HG02678 (cell line): ENCODE data around the gene PELI3.
"Not testable (repeated sequence)": the region's sequence is repeated elsewhere in the genome, so short reads cannot be mapped to it uniquely, and the experiment has no call there.

Source experiments
- ATAC-seq: cut with Tn5 transposase; IDR thresholded peaks from one replicate; pipeline ENCODE4 v1.9.1; 2021; ENCODE audit warnings: mild to moderate bottlenecking, moderate library complexity; ENCODE audit not compliant: unreplicated experiment

The PELI3 gene, protein sequence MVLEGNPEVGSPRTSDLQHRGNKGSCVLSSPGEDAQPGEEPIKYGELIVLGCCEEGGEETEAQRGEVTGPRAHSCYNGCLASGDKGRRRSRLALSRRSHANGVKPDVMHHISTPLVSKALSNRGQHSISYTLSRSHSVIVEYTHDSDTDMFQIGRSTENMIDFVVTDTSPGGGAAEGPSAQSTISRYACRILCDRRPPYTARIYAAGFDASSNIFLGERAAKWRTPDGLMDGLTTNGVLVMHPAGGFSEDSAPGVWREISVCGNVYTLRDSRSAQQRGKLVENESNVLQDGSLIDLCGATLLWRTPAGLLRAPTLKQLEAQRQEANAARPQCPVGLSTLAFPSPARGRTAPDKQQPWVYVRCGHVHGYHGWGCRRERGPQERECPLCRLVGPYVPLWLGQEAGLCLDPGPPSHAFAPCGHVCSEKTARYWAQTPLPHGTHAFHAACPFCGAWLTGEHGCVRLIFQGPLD

DNA sequence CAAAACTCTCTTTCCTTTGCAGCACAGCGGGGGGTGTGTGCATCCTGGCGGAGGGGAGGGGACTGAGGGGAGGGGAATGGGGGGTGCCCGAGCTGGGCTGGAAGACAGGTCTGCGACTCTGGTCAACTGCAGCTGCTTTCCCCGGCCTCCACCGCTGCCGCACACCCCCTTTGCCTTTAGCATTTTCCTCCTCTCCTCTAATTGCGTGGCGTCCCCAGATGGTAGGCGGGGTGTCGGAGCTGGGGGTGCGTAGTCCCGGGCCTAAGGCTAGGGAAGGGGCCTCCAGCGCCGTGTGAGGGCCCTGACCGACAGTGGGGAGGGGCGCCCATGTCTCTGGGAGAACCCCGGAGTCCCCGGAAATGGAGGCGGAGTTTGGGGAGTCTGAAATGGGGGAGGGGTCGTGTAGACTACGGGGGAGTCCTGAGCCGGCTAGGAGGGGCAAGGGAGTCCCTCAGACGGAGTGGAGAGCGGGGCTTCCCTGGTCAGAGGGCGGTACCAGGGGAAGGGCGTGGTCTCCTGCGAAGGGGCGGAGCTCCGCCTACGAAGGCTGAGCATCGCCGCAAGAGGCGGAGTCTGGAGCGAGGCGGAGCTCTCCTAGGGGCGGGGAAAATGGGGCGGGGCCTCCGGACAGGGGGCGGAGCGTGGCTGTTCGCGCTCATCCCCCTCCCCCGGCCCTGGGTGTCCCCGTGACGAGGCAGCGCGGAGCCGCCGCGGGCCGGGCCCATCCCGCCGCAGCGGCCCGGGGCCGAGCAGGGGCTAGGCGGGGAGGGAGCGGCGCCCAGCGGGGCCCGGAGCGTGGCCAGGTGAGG, at the start of gene PELI3:
Gene PELI3 (plus strand): TSS at position 681 of the 809 bp plus-strand sequence. CDS start 1,224 bp downstream, outside the sequence.
- peak; percentile 86 for ATAC-seq

DNA sequence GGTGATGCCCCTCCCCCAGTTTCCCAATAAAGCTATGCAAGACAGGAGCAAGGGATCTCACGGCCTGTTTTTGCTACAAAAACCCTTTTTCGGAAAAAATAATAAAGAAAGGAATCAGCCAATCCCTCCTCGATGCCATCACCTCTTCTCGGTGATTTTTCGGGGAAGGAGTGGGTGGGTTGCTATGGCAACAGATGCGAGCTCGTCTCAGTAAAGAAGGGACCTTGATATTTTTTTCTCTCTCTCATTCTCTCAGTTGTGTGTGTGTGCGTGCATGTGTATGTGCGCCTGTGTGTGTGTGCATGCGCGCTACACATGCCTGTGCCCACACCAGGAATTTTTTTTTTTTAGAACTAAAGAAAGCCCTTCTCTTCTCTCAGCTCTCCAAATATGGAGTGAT, 49.7 kb upstream of the PELI3 start:
- no peak for ATAC-seq

DNA sequence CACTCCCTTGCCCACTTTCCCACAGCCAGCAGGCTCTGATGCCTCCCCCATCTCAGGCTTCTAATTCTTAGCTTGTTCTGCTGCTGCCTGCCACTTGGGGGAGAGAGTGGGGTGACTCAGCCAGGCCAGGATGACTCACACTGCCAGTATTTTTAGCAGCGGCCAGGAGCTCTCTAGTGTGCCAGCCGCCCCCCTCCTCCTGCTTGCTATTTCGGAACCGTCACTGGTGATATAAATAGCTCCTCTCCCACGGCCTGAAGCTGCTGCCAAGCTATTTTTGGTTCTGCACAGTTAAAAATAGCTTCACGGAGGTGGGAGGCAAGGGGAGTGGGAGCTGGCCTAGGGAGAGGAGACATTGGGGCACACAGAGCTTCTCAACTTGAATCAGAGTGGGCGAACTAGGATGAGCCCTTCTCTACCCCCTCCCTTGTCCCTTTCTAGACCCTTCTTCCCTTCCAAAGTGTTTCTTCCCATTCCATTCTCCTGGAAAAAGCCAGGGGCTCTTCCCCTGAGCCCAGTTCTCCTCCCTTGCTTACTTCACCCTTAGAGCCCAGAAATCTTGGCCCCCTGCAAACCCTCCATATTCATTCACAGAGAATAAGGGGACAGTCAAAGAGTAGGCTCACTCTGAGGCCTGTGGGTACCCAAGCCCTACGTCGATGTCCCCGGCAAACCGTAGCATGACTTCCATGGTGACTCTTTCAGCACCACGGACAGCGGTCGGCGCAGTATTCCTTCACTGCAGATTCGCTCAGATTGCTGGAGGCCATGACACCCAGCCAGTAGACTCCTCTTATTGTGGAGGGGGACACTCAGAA, 48.3 kb upstream of the PELI3 start:
- ATAC-seq: no peak

DNA sequence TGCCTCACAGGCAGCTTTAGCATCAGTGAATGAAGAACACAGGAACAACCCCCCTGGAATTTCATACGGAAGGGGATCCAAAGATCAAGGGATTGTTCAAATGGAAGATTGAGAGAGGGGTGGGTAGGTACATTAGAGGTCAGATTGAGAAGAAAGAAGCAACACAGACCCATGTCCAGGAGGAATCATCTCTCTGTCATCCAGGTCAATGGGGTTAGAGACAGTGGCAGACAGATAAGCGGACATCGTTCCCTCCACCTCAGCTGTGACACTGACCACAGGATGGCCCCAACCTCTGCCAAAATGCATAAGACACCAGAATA, 47.8 kb upstream of the PELI3 start:
- no peak for ATAC-seq

DNA sequence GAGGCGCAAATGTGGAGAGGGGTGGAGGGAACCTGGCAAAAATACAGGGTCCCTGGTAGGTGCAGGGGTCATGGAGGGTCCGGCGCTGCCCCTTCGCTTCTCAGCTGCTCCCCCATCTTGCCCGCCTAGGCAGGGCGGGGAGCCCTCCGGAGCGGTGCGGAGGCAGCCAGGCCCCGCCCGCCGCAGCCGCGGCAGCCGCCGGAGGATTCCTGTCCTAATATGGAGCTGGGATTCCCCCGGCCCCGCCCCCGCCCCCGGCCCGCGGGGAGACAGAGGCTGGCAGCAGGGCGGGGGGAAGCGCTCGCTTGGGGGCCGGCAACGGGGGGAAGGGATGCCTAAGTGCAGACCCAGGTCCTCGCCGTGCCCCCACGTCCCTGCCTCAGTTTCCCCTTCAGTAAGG, 46.9 kb upstream of the PELI3 start:
- no peak for ATAC-seq

DNA sequence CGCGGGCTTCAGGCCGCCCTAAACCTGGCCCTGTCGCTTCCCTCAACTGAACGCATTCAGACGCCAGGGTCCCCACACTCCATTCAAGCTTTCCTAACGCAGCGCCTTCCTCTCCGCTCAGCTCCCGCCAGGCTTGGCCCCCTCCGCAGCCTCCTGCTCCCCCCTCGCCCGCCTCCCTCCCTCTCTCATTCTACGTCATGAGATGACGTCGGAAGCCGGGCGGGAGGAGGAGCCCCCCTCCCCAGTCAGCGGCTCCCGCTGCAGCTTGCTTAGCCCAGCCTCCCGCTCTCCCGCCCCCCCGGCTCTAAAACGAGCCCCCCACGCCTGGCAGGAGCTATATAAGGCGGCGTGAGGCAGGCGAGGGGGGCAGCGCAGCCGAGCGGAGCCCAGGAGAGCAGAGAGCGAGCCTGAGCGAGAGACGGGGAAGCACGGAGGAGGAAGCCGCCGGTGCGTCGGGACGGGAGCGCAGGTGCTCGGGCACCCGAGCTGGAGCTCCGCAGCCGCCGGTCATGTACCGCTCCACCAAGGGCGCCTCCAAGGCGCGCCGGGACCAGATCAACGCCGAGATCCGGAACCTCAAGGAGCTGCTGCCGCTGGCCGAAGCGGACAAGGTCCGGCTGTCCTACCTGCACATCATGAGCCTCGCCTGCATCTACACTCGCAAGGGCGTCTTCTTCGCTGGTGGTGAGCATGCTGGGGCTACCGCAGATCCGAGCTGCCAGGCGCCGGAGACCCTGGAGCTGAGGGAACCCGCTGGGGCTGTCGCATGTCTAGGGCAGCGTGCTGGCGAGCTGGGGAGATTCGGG, 45.8 kb upstream of the PELI3 start, which contains the start of gene NPAS4:
Gene NPAS4 (plus strand): TSS at position 365 of the 806 bp plus-strand sequence. CDS start 145 bp downstream, at position 510.
- no peak for ATAC-seq

DNA sequence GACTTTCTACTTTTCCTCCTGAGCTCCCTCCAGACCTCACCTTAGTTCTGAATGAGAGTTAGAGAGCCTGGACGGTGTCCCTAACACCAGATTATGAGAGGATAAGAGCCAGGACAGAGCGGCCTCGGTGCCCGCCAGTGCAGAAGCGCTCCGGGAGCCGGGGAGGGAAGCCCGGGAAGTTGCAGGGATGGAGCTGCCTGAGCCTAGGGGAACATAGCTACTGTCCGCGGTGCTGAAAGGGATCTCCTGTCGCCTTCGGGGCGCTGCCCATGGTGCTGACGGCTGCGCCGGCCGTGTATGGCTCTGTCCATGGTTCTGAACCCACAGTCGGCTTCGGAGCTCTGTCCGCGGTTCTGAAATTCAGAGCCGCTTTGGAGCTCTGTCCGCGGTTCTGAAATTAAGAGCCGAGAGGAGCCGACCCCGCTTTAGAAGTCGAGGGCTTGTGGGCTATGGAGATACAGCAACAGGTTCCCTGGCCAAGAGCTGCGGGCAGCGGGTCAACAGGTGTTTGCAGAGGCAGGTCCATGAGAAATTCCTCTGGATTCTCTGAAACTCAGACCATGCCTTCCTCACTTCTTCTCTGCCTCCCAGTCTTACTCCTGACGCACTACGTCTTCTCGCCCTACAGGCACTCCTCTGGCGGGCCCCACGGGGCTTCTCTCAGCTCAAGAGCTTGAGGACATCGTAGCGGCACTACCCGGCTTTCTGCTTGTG, 45.1 kb upstream of the PELI3 start:
- ATAC-seq: peak; percentile 52

DNA sequence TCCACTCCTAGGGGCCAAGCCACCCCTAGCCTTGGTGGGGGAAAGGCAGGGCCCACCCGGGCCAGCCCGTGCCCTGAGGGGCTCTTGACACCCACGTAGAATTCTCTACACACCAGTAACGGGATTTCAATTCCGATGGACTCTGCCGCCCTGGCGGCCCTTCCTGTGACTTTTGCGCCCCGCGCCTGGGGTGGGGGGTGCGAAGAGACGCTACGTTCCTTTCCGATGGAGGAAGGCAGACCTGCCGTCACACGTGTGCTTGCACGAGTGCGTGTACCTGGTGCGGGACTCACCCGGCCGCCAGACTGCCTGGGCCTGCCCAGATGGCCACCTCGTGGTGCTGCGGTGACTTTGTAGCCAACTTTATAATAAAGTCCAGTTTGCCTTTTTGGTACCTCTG, 40.4 kb upstream of the PELI3 start:
- no peak for ATAC-seq

DNA sequence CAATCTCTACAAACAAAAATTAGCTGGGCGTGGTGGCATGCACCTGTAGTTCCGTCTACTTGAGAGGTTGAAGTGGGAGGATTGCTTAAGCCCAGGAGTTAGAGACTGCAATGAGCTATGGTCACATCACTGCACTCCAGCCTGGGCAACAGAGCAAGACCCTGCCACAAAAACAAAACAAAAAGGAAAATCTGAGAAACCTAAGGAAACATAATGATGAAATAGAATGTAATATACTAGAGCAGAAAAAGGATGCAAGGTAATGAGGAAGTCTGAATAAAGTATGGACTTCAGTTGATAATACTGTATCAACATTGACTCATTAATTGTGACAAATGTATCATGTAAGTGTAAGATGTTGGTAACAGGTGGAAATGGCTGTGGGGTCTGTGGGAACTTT, 37.8 kb upstream of the PELI3 start:
- no peak for ATAC-seq

DNA sequence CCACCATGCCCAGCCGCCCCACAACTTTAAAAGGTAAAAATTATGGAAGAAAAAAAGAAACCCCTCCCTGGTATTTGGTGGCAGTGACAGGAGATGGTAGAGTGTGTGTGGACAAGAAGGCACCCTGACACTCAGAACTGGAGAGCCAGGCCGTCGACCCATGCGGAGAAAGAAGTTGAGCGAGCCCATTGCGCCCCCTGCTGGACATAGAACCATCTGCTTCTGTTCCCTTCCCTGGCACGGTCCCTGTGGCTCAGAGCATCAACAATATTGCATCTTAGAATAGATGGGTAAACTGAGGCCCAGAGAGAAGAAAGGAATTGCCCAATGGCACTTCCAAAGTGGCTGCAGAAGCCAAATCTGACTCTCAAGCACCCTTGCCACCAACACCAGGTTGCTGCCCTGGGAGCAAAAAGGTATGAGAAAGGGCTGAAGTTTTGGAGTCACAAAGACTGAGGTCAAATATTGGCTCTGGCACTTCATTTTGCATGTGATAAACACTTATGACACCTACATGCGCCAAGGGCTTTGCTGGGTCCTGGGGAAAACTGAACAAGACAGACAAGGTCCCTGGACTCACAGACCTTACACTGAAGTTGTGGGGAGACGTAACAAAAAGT, 36.6 kb upstream of the PELI3 start:
- ATAC-seq: no peak

DNA sequence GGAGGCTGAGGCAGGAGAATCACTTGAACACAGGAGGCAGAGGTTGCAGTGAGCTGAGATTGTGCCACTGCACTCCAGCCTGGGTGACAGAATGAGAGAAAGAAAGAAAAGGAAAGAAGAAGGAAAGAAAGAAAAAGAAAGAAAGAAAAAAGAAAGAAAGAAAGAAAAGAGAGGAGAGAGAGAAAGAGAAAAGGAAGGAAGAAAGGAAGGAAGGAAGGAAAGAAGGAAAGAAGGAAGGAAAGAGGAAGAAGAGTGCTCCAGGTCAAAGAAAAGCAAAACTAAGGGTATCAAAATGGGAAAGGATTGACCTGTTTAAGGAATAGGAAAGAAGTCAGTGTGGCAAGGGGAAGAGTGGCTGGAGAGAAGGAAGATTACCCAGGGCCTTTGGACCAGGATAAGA, 35.4 kb upstream of the PELI3 start:
- not testable (repeated sequence) for ATAC-seq

DNA sequence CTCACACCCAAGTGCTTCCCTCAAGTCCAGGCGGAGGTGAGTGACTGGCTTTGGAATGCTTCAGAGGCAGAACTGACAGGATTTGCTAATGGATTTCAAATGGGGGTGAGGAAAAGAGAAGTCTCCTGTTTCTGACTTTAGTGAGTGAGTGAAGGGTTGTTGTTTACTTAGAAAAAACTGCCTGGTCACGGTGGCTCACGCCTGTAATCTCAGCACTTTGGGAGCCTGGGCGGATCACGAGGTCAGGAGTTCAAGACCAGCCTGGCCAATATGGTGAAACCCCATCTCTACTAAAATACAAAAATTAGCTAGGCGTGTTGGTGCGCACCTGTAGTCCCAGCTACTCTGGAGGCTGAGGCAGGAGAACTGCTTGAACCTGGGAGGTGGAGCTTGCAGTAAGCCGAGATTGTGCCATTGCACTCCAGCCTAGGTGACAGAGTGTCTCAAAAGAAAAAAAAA, 34.8 kb upstream of the PELI3 start:
- not testable (repeated sequence) for ATAC-seq

DNA sequence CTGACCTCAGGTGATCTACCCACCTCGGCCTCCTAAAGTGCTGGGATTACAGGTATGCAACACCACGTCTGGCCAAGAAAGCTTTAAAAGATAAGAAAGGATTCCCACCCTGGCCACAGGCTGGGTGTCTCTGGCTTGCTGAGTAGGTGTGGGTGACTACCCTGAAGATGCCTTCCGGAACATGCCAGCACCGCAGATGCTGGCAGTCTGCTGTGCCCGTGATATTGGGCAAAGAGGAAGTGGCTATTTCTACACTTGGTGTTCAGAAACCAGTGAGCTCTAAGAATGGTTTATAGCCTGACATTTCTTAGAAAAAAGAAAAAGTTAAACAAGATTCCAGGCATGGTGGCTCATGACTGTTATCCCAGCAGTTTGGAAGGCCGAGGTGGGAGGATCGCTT, 34.1 kb upstream of the PELI3 start:
- no peak for ATAC-seq

DNA sequence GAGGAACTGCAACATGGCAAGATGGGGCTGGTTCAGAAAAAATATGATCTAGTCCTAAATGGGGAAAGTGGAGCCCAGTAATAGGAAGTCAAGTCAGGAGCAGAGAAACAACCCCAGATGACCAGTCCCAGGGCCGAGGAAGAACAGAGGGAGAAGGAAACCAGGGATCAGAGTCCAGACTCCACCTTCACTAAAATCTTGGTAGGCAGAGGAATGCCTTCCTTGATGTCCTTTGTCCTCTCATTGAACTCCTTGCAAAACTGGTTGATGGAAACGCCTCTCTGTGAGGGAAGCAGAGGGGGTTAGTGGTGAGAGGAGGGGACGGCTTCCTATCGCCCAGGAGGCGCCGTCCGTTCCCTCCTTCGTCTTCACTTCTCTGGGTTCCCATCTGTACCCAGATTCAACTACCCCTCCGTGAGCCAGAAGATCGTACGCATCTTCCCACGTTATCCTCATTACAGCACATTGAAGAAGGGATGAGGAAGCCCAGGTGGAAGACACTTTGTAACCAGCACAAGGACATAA, 28.7 kb upstream of the PELI3 start:
- ATAC-seq: no peak

DNA sequence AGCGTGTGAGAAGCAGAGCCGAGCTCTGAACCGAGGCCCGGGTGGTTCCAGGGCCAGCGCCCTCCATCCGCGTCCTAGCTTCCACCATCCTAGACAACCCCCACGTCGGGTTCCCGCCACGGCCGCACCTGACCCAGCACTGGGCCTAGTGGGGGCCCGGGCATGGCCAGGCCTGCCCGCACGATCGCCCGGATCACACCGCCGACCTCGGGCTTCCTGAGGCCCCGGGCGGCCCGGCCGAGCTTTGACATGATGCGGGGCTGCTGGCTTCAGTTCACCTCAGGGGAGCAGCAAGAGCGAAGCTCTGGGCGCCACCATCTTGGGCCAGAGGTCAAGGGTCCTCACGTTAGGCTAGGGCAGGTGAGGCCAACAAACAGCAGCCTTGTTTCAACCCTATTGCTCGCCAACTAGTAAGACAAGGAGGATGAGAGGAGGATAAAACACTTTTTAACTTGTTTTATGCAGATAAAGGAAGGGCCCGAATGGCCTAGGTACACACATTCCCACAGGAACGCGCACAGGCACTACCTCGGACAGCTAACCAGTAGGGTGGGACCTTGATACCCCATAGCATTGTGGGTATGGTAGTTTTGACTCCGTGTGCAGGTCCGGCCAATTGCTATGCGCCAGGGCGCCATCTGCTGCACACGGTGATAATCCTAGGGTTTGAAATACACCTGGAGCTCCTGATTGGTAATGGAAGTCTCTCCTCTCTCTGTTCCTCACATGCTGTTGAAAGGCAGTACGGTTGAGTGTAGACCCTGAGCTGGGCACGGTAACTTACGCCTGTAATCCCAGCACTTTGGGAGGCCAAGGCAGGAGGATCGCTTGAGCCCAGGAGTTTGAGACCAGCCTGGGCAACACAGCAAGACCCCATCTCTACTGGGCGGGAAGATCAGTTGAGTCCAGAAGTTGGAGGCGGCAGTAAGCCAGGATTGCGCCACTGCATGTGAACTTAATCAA, 27.9 kb upstream of the PELI3 start, which contains the start of gene MRPL11:
Gene MRPL11 (minus strand): TSS at position 345 of the 963 bp plus-strand sequence. CDS start 94 bp downstream, at position 251.
- peak; percentile 97 for ATAC-seq

DNA sequence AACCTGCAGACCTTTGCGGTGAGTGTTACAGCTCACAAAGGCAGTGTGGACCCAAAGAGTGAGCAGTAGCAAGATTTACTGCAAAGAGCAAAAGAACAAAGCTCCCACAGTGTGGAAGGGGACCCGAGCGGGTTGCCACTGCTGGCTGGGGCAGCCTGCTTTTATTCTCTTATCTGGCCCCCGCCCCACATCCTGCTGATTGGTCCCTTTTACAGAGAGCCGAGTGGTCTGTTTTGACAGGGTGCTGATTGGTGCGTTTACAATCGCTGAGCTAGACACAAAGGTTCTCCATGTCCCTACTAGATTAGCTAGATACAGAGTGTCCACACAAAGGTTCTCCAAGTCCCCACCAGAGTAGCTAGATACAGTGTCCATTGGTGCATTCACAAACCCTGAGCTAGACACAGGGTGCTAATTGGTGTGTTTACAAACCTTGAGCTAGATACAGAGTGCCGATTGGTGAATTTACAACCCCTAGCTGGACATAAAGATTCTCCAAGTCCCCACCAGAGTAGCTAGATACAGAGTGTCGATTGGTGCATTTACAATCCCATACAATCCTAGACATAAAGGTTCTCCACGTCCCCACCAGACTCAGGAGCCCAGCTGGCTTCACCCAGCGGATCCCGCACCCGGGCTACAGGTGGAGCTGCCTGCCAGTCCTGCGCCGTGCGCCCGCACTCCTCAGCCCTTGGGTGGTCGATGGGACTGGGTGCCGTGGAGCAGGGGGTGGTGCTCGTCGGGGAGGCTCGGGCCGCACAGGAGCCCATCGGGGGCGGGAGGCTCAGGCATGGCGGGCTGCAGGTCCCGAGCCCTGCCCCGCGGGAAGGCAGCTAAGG, 26.4 kb upstream of the PELI3 start:
- not testable (repeated sequence) for ATAC-seq

DNA sequence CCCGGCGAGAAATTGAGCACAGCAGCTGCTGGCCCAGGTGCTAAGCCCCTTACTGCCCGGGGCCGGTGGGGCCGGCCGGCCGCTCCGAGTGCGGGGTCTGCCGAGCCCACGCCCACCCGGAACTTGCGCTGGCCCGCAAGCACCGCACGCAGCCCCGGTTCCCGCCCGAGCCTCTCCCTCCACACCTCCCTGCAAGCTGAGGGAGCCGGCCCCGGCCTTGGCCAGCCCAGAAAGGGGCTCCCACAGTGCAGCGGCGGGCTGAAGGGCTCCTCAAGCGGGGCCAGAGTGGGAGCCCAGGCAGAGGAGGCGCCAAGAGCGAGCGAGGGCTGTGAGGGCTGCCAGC, 25.8 kb upstream of the PELI3 start:
- ATAC-seq: not testable (repeated sequence)
